SK-N-MC (cell line): ENCODE data around the gene XPC.

ENCODE experiments used
- DNase-seq: peaks from one replicate; pipeline ENCODE4 v3.0.0-alpha.2; 2011; ENCODE audit warnings: low read depth, low spot score
- H3K27ac ChIP-seq: fragments of 200-600 bp; sonication (generic); 2 replicates; pipeline ENCODE4 v1.5.1; 2016; ENCODE audit warnings: mixed run types
- H3K36me3 ChIP-seq: fragments of 200-600 bp; sonication (generic); 2 replicates; pipeline ENCODE4 v1.6.1; 2017; ENCODE audit warnings: antibody characterized with exemption, low read length, mixed read lengths; ENCODE audit not compliant: insufficient read depth
- H3K4me3 ChIP-seq: fragments of 200-600 bp; sonication (generic); 2 replicates; pipeline ENCODE4 v1.5.1; 2016
- H3K9ac ChIP-seq: fragments of 200-600 bp; sonication (generic); 2 replicates; pipeline ENCODE4 v1.8.0; 2017; ENCODE audit warnings: mixed run types, mixed read lengths; ENCODE audit not compliant: insufficient read length
- H3K9me3 ChIP-seq: fragments of 200-600 bp; sonication (generic); 2 replicates; pipeline ENCODE4 v1.6.1; 2017; ENCODE audit warnings: low read depth, mild to moderate bottlenecking, antibody characterized with exemption, low read length, moderate library complexity, mixed read lengths
- EZH2 ChIP-seq: fragments of 200-600 bp; sonication (generic); IDR thresholded peaks from one replicate; pipeline ENCODE4 v1.6.1; 2017; ENCODE audit warnings: antibody characterized with exemption
- FOXP2 ChIP-seq: optimal IDR thresholded peaks from 2 replicates; pipeline ENCODE3; 2011; ENCODE audit warnings: mild to moderate bottlenecking, moderate library complexity; ENCODE audit not compliant: insufficient read depth; ENCODE audit errors: extremely low read length, control extremely low read depth
- POLR2AphosphoS5 ChIP-seq: IDR thresholded peaks from 2 replicates; pipeline ENCODE4 v1.6.1; 2012; ENCODE audit warnings: mild to moderate bottlenecking, low read depth, low read length, borderline replicate concordance

The XPC gene

DNA sequence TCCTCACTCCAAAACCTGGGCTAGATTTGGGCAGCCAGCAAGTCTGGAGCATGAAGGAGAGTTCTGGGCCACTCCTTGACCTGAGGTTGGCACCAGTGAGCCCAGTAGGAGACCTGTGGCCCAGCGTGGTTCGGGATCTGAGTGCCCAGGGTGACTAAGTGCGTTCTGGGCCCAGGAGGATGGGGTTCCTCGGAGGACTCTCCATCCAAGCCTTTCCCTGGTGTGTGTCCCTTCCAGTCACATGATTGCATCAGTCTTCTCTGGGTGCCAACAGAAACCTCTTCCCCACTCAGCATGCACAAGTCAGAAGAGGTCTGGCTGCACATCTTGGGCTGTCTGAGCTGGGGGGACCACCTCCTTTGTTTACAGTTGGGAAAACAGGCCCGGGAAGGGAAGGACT lies 38.6 kb downstream of the XPC start:
- DNase-seq = no peak
- Histone ChIP-seq H3K4me3 (no peak overlapping the region), H3K9ac (no peak overlapping the region), H3K27ac (no peak overlapping the region), H3K36me3 (no peaks in the 10 kb centered on the region; the same call in 1 of the 2 replicates), H3K9me3 (no peaks in the 10 kb centered on the region)
- no peak for TF ChIP-seq FOXP2
- no peak for TF ChIP-seq POLR2AphosphoS5
- TF ChIP-seq EZH2 = no peak

DNA sequence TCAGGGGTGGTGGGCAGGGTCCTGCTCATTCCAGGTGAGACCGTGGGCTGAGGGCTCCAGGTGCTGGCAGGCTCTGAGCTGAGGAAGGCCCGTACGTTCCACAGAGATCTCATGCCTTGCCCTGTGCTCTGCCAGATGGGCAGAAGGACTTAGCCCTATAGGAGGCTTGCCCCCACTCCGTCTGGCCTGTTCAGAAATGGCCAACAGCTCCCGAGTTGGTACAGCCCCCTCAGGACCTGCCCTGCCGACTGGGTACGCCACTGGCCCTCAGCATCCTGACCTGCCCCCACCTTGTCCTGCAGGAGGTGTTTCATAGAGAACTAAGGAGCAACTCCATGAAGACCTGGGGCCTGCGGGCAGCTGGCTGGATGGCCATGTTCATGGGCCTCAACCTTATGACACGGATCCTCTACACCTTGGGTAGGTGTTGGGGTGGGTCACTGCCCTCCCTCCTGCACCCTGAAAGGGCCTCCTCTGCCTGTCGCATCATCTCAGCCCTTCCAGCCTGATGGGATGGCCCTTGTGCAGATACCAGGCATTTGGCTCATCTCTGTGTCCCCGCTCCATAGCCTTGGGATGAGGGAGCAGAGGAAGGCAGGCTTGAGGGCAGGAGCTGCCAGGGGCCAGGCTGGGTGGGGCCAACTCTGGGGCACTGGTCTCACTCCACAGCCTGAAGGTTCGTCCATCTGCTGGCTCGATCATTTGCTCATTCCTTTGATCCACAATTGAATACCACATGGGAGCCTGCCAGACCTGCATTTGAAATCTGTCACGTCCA lies 39.3 kb downstream of the XPC start:
- H3K27ac ChIP-seq = no peak overlapping the region
- no peak overlapping the region for H3K9ac ChIP-seq
- TF ChIP-seq POLR2AphosphoS5 = no peak
- no peak for TF ChIP-seq EZH2
- TF ChIP-seq FOXP2 = no peak
- no peak overlapping the region for H3K4me3 ChIP-seq
- no peaks in the 10 kb centered on the region; the same call in 1 of the 2 replicates for H3K36me3 ChIP-seq
- DNase-seq = no peak
- H3K9me3 ChIP-seq = no peaks in the 10 kb centered on the region

DNA sequence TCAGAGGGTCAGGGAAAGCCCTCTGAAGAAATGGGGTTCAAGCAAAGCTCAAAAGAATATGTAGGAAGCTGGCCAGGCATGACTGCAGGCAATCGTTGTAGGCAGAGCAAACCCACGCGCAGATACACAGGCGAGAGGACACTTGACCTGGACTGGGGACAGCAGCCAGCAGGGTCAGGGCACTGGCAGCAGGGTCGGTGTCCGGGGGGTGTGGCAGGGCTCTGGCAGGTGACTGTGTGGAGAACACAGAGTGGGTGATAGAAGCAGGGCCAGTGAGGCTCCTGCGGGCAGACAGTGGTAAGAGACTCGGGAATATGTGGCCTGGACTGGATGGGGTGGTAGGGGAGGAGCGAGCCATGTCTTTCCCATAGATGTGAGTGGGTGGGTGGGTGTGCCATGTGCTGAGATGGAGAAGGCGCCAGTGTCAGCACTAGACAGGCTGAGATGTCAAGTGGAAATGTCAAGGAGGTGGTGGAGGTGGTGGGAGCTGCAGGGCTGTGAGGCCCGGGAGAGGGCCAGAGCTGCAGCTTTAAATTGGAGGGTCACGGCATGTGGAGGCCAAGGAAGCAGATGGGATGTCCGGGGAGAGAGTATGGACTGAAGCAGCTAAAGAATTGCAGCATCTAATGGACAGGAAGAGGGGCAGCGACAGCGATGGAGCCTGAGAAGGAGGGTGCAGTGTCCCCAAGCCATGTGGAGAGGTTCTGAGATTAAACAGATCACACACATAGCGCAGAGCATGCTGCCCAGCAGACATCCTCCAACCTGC lies 40.1 kb downstream of the XPC start:
- Histone ChIP-seq H3K36me3 (no peaks in the 10 kb centered on the region; the same call in 1 of the 2 replicates), H3K9ac (no peak overlapping the region), H3K27ac (no peak overlapping the region)

DNA sequence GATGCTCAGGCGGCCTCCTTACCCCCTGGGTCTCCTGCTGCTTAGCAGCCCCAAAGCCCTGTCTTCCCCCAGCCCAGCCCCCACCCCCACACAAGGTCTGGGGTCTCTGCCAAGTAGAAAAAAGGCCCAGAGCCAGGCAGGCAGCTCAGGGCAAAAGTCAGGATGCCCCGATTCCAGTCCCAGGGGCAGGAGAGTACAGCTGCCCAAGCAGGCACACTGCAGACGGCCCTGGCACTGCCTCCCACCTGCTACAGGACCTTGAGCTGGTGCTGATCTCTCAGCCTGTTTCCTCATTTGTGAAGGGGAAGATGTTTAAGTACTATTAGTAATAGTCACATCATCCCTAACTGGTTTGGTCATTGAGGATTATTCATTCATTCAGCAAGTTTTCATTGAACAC lies 41.0 kb downstream of the XPC start:
- Histone ChIP-seq H3K9me3 (no peaks in the 10 kb centered on the region), H3K27ac (no peak overlapping the region), H3K9ac (no peak overlapping the region), H3K4me3 (no peak overlapping the region), H3K36me3 (no peaks in the 10 kb centered on the region; the same call in 1 of the 2 replicates)
- TF ChIP-seq FOXP2 (no peak), EZH2 (no peak), POLR2AphosphoS5 (no peak)
- DNase-seq = no peak

More for the DNA sequence above, 40.1 kb downstream of the XPC start:
- DNase-seq = no peak
- Histone ChIP-seq H3K9me3 (no peaks in the 10 kb centered on the region), H3K4me3 (no peak overlapping the region)
- TF ChIP-seq POLR2AphosphoS5 (no peak), EZH2 (no peak), FOXP2 (no peak)

DNA sequence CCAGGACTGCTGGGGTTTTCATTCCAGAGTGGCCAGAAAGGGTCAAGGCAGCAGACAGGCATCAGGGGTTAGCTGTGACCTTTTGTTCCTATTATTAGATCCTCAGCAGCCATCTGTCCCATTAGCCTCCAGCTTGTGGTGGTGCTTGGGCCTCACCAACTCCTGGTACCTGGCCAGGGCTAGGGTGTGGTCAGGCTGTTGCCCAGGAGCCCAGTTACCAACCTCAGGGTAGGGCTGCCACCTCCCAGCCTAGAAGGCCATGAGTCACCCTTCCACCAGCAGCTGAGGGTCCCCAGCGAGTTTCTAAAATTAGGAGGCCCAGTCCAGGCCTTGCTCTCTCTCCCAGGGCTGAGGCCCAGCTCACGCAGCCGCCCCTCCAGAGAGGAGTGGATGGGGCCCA lies 41.4 kb downstream of the XPC start:
- no peak for TF ChIP-seq EZH2
- TF ChIP-seq FOXP2 = no peak
- TF ChIP-seq POLR2AphosphoS5 = no peak
- Histone ChIP-seq H3K9ac (no peak overlapping the region), H3K36me3 (no peaks in the 10 kb centered on the region; the same call in 1 of the 2 replicates), H3K9me3 (no peaks in the 10 kb centered on the region), H3K4me3 (no peak overlapping the region), H3K27ac (no peak overlapping the region)
- no peak for DNase-seq

DNA sequence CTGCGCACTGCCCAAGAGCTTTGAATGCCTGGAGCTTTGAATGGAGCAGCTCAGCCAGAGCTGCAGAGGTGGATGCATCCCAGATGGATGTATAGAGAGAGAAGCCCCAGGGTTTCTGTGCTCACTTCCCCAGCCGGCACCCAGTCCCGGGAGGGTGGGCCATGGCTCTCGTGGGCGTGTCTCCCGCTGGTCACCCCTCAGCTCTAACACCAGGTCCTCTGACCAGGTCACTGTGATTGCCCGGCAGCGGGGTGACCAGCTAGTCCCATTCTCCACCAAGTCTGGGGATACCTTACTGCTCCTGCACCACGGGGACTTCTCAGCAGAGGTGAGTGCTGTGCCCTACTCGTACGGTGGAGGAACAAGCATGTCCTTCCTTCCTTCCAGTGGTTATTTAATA lies 42.8 kb downstream of the XPC start:
- no peak overlapping the region for H3K27ac ChIP-seq
- DNase-seq = no peak
- no peak overlapping the region for H3K9ac ChIP-seq
- H3K9me3 ChIP-seq = no peaks in the 10 kb centered on the region
- TF ChIP-seq POLR2AphosphoS5 (no peak), EZH2 (no peak), FOXP2 (no peak)
- peaks cover 7% of the 10 kb centered on the region; the same call in 1 of the 2 replicates for H3K36me3 ChIP-seq
- H3K4me3 ChIP-seq = no peak overlapping the region

DNA sequence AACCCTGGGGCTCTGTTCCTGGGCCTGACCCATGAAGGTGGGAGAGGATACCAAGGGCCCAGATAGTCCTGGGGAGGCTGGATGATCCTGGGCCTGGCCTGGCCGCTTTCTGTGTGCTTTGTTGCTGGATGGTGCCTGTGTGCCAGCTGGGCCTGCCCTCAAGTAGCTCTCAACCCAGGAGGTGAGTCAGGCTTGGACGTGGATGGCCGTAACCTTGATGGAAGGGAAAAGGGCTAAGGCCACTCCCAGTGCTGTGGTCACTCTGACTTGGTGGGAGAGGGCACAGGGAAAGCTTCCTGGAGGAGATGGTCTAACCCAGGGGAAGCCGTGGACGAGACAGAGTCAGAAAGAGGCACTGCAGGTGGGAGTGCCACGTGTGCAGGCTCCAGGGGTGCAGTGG lies 44.1 kb downstream of the XPC start:
- H3K9ac ChIP-seq = no peak overlapping the region
- no peak overlapping the region for H3K4me3 ChIP-seq
- TF ChIP-seq FOXP2 = no peak
- TF ChIP-seq POLR2AphosphoS5 = no peak
- no peak for TF ChIP-seq EZH2
- H3K36me3 ChIP-seq = peaks cover 8% of the 10 kb centered on the region; the same call in 1 of the 2 replicates
- DNase-seq = no peak
- no peak overlapping the region for H3K27ac ChIP-seq
- no peaks in the 10 kb centered on the region for H3K9me3 ChIP-seq

DNA sequence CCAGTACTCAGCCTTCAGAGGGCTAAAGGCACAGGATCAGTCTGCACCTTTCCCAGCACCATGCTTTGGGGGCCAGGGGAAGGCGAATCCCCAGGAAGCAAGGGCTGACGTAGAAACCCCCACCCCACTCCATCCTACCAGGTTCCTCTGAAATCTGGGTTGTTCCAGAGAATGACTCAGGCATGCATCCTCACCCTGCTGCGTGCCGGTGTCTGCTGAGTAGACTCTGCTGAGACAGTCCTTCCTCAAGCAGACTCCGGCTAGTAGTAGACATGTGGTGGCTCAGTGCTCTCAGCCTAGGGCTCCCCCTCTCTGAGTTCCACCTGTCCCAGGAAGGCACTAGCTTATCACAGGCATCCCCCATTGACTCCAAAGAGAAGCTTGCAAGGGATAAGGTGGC lies 44.5 kb downstream of the XPC start:
- TF ChIP-seq FOXP2 = no peak
- no peak for TF ChIP-seq POLR2AphosphoS5
- no peak for TF ChIP-seq EZH2
- DNase-seq = no peak
- no peak overlapping the region for H3K4me3 ChIP-seq
- H3K36me3 ChIP-seq = peaks cover 8% of the 10 kb centered on the region; the same call in 1 of the 2 replicates
- no peaks in the 10 kb centered on the region for H3K9me3 ChIP-seq
- no peak overlapping the region for H3K27ac ChIP-seq
- no peak overlapping the region for H3K9ac ChIP-seq

DNA sequence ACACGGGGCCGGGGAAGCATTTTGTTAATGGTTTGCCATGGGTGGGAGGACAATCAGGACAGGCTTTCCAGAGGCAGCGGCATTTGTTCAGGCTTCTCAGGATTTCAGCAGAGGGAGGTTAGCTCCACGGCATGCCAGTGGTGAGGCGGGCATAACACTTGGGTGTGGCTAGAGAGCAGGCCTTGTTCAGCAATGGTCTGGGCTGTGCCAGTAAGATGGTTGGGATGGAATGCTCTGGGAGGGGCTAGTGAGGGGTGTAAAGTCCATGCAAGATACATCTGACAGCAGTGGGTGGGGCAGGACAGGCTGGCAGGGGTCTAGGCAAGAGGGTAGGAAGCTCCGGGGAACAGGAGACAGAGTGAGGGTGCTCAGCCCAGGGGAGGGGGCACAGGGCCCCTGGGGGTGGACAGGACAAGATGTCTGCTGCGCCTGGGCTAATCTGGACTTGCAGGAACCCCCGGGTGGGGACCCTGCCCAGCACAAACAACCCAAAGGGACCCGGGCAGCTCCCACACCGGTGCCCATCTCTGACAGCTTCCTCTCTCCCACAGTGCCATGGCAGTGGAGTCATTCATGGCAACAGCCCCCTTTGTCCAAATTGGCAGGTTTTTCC lies 45.1 kb downstream of the XPC start:
- Histone ChIP-seq H3K36me3 (peaks cover 13% of the 10 kb centered on the region), H3K27ac (no peak overlapping the region), H3K4me3 (no peak overlapping the region), H3K9ac (no peak overlapping the region), H3K9me3 (no peaks in the 10 kb centered on the region)
- TF ChIP-seq POLR2AphosphoS5 = no peak
- TF ChIP-seq FOXP2 = no peak
- no peak for TF ChIP-seq EZH2
- DNase-seq = no peak
